A549 (cell line): ENCODE data around the gene NOXO1. TPM values are rescaled to one million over a fixed set of nuclear protein-coding genes. Genes with fewer than 3 reads are reported as not detected.

ENCODE experiments used
- ATAC-seq, 2 experiments: fragments of 200-7000 bp in 1 of 2; fragments of >200 bp in 1 of 2; cut with Nextera tagmentation in 1 of 2; cut with Tn5 transposase in 1 of 2; 3 replicates each; pipeline versions ENCODE4 v1.8.0 to v1.9.1; 2018 to 2020; ENCODE audit warnings: mild to moderate bottlenecking in 1 of 2, moderate library complexity in 1 of 2
- CTCF ChIA-PET: fragments of 300-600 bp; sonication (Branson Sonifier 250); formaldehyde crosslinking; extraction: SDS; loops from one replicate; lab custom pipeline; 2021; ENCODE audit warnings: antibody characterized with exemption, inconsistent platforms; lab: Yijun Ruan, JAX
- POLR2A ChIA-PET: fragments of 350-600 bp; formaldehyde crosslinking; extraction: SDS; loops from one replicate; lab custom pipeline; 2021; ENCODE audit warnings: antibody characterized with exemption, inconsistent platforms; lab: Yijun Ruan, JAX
- DNase-seq, 2 experiments: peaks; one replicate each; pipeline versions ENCODE4 v3.0.0 to v3.0.0-alpha.2; 2011 to 2016; ENCODE audit warnings: low read depth in 1 of 2, low spot score in 1 of 2
- FAIRE-seq: peaks from 2 replicates; lab custom pipeline; 2011; peaks lifted over from hg19 to GRCh38; lab: Jason Lieb, UNC
- H3K27ac ChIP-seq, 2 experiments: fragments of >200 bp; sonication (Bioruptor Twin); formaldehyde crosslinking; 3 replicates each; pipeline ENCODE4 v1.5.1; 2016 to 2017
- H3K4me1 ChIP-seq: fragments of >200 bp; sonication (Bioruptor Twin); formaldehyde crosslinking; 3 replicates; pipeline ENCODE4 v1.6.1; 2016
- H3K4me2 ChIP-seq: fragments of >200 bp; sonication (Bioruptor Twin); formaldehyde crosslinking; 3 replicates; pipeline ENCODE4 v1.6.1; 2016
- H3K4me3 ChIP-seq: fragments of >200 bp; sonication (Bioruptor Twin); formaldehyde crosslinking; 3 replicates; pipeline ENCODE4 v1.5.1; 2016
- H3K9me3 ChIP-seq: fragments of >200 bp; sonication (Bioruptor Twin); formaldehyde crosslinking; 3 replicates; pipeline ENCODE4 v1.6.1; 2016
- CBX2 ChIP-seq: fragments of 200-600 bp; sonication (generic); IDR thresholded peaks from 2 replicates; pipeline ENCODE4 v1.6.1; 2016; ENCODE audit warnings: low read depth, mild to moderate bottlenecking, borderline replicate concordance
- EHMT2 ChIP-seq: fragments of 200-600 bp; sonication (generic); IDR thresholded peaks from 2 replicates; pipeline ENCODE4 v1.6.1; 2016; ENCODE audit warnings: antibody characterized with exemption, low read depth, mild to moderate bottlenecking, moderate library complexity
- FOSB ChIP-seq: fragments of 250-450 bp; sonication (Bioruptor Pico); IDR thresholded peaks from 2 replicates; pipeline ENCODE4 v1.5.0; 2020; ENCODE audit warnings: mild to moderate bottlenecking, moderate library complexity
- HDAC2 ChIP-seq: fragments of 200-600 bp; sonication (generic); IDR thresholded peaks from 2 replicates; pipeline ENCODE4 v1.6.1; 2016
- HEYL ChIP-seq: fragments of 250-450 bp; sonication (Bioruptor Pico); IDR thresholded peaks from 2 replicates; pipeline ENCODE4 v1.8.0; 2021; ENCODE audit warnings: mild to moderate bottlenecking, moderate library complexity
- HOXB13 ChIP-seq: fragments of 250-450 bp; sonication (Bioruptor Pico); IDR thresholded peaks from 2 replicates; pipeline ENCODE4 v1.5.0; 2020; ENCODE audit warnings: low read depth, mild to moderate bottlenecking, moderate library complexity
- HOXB5 ChIP-seq: fragments of 250-450 bp; sonication (Bioruptor Pico); IDR thresholded peaks from 2 replicates; pipeline ENCODE4 v1.5.0; 2020; ENCODE audit warnings: mild to moderate bottlenecking, moderate library complexity
- NR3C1 ChIP-seq: fragments of >200 bp; sonication (Bioruptor Twin); formaldehyde crosslinking; IDR thresholded peaks from 3 replicates; pipeline ENCODE4 v1.6.1; 2017
- RAD21 ChIP-seq, 2 experiments: fragments of >200 bp in 1 of 2; sonication (Bioruptor Twin) in 1 of 2; formaldehyde crosslinking in 1 of 2; IDR thresholded peaks in 1 of 2; conservative IDR thresholded peaks in 1 of 2; 2 replicates in 1 of 2; 3 replicates in 1 of 2; pipeline ENCODE4 v1.6.1; 2012 to 2018; ENCODE audit warnings: inconsistent platforms in 1 of 2
- RCOR1 ChIP-seq: fragments of 150-350 bp; IDR thresholded peaks from 2 replicates; pipeline ENCODE4 v1.6.1; 2014; ENCODE audit warnings: antibody characterized with exemption, low read length, low read depth
- SREBF2 ChIP-seq: fragments of 450-650 bp; IDR thresholded peaks from 2 replicates; pipeline ENCODE4 v1.6.1; 2014; ENCODE audit warnings: mild to moderate bottlenecking, moderate library complexity
- ZC3H11A ChIP-seq: fragments of 450-650 bp; IDR thresholded peaks from 2 replicates; pipeline ENCODE4 v1.6.1; 2014; ENCODE audit warnings: antibody characterized with exemption, mild to moderate bottlenecking
- ZSCAN20 ChIP-seq: fragments of 250-450 bp; sonication (Bioruptor Pico); IDR thresholded peaks from 2 replicates; pipeline ENCODE4 v1.8.0; 2022; ENCODE audit warnings: mild to moderate bottlenecking, moderate library complexity
- WGBS: methylation state at CpG from one replicate; pipeline ENCODE4 v1.1.6; 2017; ENCODE audit errors: missing lambda C conversion rate; 5-methylcytosine and 5-hydroxymethylcytosine counted together
- polyA minus RNA-seq: library from RNA; depleted of rRNA, polyadenylated mRNA; stranded (reverse); fragments of >200 nt; gene quantifications from 2 replicates; pipeline ENCODE4 v1.2.3, GENCODE V29; 2011; rRNA and poly(A)+ RNA removed
- polyA plus RNA-seq, 4 experiments: library from polyadenylated mRNA; depleted of rRNA in 3 of 4; stranded (reverse); fragments of >200 nt; fragmentation: RNase III in 1 of 4; extraction: RNeasy Plus Mini Kit Qiagen cat#74134 plus additional on column Dnase treatment in 1 of 4; gene quantifications; 2 replicates in 3 of 4; 3 replicates in 1 of 4; pipeline ENCODE4 v1.2.3, GENCODE V29; 2011 to 2017
- TF ChIP-seq, protein P1 (sequence below): IDR thresholded peaks from 2 replicates; pipeline ENCODE4 v1.6.1; 2012
- TF ChIP-seq, protein P2 (sequence below): fragments of 200-600 bp; sonication (generic); IDR thresholded peaks from 2 replicates; pipeline ENCODE4 v1.6.1; 2016; ENCODE audit warnings: antibody characterized with exemption, mild to moderate bottlenecking, moderate library complexity
- TF ChIP-seq, protein P3 (sequence below): fragments of >200 bp; sonication (Bioruptor Twin); formaldehyde crosslinking; IDR thresholded peaks from 3 replicates; pipeline ENCODE4 v1.6.1; 2016
- TF ChIP-seq, protein P4 (sequence below): IDR thresholded peaks from 2 replicates; pipeline ENCODE4 v1.6.1; 2012; ENCODE audit warnings: low read depth, borderline replicate concordance

Gene NOXO1, protein sequence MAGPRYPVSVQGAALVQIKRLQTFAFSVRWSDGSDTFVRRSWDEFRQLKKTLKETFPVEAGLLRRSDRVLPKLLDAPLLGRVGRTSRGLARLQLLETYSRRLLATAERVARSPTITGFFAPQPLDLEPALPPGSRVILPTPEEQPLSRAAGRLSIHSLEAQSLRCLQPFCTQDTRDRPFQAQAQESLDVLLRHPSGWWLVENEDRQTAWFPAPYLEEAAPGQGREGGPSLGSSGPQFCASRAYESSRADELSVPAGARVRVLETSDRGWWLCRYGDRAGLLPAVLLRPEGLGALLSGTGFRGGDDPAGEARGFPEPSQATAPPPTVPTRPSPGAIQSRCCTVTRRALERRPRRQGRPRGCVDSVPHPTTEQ
- polyA plus RNA-seq (2011; rRNA removed) (not detected in 2 replicates), polyA plus RNA-seq (2017; fragmentation: RNase III; extraction: RNeasy Plus Mini Kit Qiagen cat#74134 plus additional on column Dnase treatment) (0.25 to 0.32 TPM (median 0.26 TPM) in 3 replicates), polyA minus RNA-seq (not detected in 2 replicates)
- 0.11 and 0.16 TPM in 2 replicates for polyA plus RNA-seq (2012; cell fraction: cytosol; rRNA removed)
- 0.71 and 1.2 TPM in 2 replicates for polyA plus RNA-seq (2012; cell fraction: nucleus; rRNA removed)

DNA sequence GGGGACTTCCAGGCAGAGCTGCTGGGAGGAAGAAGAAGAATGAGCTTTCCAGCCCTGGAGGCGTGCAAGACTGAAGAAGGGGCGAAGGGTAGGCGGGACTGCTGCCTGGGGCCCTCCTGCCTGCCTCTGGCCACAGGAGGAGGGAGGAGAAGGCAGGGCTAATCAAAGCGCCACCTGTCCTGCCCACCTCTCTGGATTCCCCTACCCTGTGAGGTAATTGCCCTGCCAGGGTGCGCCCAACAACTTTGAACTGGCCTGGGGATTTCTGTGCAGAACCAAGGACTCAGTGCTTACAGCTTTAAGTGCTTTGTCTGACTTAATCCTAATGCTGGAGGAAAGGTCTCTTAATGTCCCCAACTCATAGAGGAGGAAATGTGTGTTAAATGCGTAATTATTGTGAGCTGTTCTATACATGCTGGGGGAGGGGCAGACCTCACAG is at the start of gene NOXO1:
NOXO1 (minus strand) TSS at position 72 of the 439 bp plus-strand sequence. CDS start 290 bp downstream, outside the sequence.
- ChIA-PET CTCF (interaction anchor here (1.3 to 19.7 kb wide), 2 partner anchors 9 to 23 kb away, joined by 3 to 196 read pairs; partner anchors contain the start of genes TBL3 and ZNF598), POLR2A (interaction anchor here (1.1 to 5.4 kb wide), 3 partner anchors 10 to 16 kb away, joined by 3 to 50 read pairs (median 13); partner anchors contain the start of genes RPS2 and TBL3)
- H3K4me3 ChIP-seq, result no peak within 1 kb of the TSS
- H3K27ac ChIP-seq, result peak within 1 kb of the TSS in 1 of 2 experiments; percentile 13; a peak in 1 of 6 replicates
- H3K4me2 ChIP-seq, result no peak within 1 kb of the TSS
- H3K4me1 ChIP-seq, result peaks cover 26% of the 10 kb centered on the region
- WGBS, result 80% methylated on average over 6 of the region's 6 CpGs
- FAIRE-seq, result no peak
- H3K9me3 ChIP-seq, result no peaks in the 10 kb centered on the region
- no peak for DNase-seq
- no peak for ATAC-seq
- no peak for TF ChIP-seq HOXB13 (CRISPR knock-in tag)
- TF ChIP-seq, protein P1, sequence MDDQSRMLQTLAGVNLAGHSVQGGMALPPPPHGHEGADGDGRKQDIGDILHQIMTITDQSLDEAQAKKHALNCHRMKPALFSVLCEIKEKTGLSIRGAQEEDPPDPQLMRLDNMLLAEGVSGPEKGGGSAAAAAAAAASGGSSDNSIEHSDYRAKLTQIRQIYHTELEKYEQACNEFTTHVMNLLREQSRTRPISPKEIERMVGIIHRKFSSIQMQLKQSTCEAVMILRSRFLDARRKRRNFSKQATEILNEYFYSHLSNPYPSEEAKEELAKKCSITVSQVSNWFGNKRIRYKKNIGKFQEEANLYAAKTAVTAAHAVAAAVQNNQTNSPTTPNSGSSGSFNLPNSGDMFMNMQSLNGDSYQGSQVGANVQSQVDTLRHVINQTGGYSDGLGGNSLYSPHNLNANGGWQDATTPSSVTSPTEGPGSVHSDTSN, result 0 out of 2 replicates have a peak, but pooled peaks have one; percentile 43

DNA sequence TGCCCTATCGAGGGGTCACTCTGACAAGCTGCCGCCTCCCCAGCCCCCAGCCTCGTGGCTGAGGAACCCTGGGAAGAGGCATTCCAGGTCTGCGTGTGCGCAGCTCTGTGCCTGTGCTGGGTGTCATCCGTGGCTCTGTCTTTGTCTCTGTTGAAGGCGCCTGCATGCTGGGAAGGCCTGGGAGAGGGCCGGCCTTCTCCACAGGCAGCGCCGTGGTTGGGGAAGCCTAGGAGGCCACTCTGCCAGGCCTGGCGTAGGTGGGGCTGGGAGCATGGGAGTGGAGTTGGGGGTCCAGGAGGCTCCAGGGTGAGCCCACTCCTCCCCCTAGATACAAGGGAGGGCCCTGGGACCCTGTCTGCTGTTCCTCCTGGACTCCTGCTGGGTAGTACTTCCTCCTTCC is 48.8 kb upstream of the NOXO1 start:
- TF ChIP-seq EHMT2 (no peak), FOSB (CRISPR knock-in tag) (no peak), RCOR1 (no peak), HDAC2 (no peak), HOXB5 (no peak)
- TF ChIP-seq, protein P2, sequence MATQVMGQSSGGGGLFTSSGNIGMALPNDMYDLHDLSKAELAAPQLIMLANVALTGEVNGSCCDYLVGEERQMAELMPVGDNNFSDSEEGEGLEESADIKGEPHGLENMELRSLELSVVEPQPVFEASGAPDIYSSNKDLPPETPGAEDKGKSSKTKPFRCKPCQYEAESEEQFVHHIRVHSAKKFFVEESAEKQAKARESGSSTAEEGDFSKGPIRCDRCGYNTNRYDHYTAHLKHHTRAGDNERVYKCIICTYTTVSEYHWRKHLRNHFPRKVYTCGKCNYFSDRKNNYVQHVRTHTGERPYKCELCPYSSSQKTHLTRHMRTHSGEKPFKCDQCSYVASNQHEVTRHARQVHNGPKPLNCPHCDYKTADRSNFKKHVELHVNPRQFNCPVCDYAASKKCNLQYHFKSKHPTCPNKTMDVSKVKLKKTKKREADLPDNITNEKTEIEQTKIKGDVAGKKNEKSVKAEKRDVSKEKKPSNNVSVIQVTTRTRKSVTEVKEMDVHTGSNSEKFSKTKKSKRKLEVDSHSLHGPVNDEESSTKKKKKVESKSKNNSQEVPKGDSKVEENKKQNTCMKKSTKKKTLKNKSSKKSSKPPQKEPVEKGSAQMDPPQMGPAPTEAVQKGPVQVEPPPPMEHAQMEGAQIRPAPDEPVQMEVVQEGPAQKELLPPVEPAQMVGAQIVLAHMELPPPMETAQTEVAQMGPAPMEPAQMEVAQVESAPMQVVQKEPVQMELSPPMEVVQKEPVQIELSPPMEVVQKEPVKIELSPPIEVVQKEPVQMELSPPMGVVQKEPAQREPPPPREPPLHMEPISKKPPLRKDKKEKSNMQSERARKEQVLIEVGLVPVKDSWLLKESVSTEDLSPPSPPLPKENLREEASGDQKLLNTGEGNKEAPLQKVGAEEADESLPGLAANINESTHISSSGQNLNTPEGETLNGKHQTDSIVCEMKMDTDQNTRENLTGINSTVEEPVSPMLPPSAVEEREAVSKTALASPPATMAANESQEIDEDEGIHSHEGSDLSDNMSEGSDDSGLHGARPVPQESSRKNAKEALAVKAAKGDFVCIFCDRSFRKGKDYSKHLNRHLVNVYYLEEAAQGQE, result no peak
- Histone ChIP-seq H3K4me2 (no peak overlapping the region), H3K27ac (peak overlapping the region in 1 of 2 experiments; percentile 56; a peak in 3 of 6 replicates), H3K4me1 (peaks cover 38% of the 10 kb centered on the region), H3K4me3 (no peak overlapping the region), H3K9me3 (no peaks in the 10 kb centered on the region)
- ChIA-PET POLR2A (interaction anchor here (0.7 to 1.0 kb wide), 2 partner anchors 18 to 125 kb away, joined by 5 to 9 read pairs; partner anchors contain the start of genes NTHL1, TRAF7 and TSC2), CTCF (interaction anchor here (0.8 to 5.9 kb wide), 8 partner anchors 10 to 117 kb away, joined by 3 to 25 read pairs (median 10); no protein-coding TSS in a partner anchor)
- 85% methylated on average over 6 of the region's 11 CpGs for WGBS
- FAIRE-seq, result no peak
- no peak for ATAC-seq
- DNase-seq, result no peak

DNA sequence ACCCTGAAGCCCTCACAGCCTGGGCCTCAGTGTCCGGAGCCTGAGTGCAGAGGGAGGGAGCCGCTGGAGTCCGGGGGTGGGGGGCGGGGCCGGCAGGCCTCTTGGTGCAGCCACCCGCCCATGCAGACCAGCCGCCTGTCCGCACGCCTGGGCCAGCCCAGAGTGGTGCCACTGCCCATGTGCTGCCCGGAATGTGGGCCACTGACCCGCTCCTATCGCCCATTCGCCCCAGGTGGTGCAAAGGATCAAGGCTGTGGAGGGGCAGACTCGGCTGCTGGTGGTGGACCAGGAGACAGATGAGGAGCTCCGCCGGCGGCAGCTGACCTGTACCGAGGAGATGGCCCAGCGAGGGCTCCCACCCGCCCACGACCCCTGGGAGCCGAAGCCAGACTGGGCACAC is 48.1 kb upstream of the NOXO1 start:
- ChIA-PET CTCF (interaction anchor here (0.8 to 5.9 kb wide), 8 partner anchors 11 to 118 kb away, joined by 3 to 25 read pairs (median 10); no protein-coding TSS in a partner anchor), POLR2A (interaction anchor here (0.7 to 1.0 kb wide), 2 partner anchors 18 to 126 kb away, joined by 5 to 9 read pairs; partner anchors contain the start of genes NTHL1, TRAF7 and TSC2)
- H3K4me3 ChIP-seq, result no peak overlapping the region
- no peak for ATAC-seq
- DNase-seq, result no peak
- H3K9me3 ChIP-seq, result no peaks in the 10 kb centered on the region
- peaks cover 33% of the 10 kb centered on the region for H3K4me1 ChIP-seq
- no peak for FAIRE-seq
- WGBS, result 98% methylated on average over 8 of the region's 22 CpGs
- no peak overlapping the region for H3K4me2 ChIP-seq
- TF ChIP-seq, protein P3, sequence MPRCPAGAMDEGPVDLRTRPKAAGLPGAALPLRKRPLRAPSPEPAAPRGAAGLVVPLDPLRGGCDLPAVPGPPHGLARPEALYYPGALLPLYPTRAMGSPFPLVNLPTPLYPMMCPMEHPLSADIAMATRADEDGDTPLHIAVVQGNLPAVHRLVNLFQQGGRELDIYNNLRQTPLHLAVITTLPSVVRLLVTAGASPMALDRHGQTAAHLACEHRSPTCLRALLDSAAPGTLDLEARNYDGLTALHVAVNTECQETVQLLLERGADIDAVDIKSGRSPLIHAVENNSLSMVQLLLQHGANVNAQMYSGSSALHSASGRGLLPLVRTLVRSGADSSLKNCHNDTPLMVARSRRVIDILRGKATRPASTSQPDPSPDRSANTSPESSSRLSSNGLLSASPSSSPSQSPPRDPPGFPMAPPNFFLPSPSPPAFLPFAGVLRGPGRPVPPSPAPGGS, result no peak
- no peak for TF ChIP-seq ZC3H11A
- no peak for TF ChIP-seq HOXB13 (CRISPR knock-in tag)
- TF ChIP-seq, protein P1, result no peak
- no peak for TF ChIP-seq FOSB (CRISPR knock-in tag)
- no peak for TF ChIP-seq HOXB5
- no peak for TF ChIP-seq SREBF2
- TF ChIP-seq CBX2, result no peak
- TF ChIP-seq, protein P4, sequence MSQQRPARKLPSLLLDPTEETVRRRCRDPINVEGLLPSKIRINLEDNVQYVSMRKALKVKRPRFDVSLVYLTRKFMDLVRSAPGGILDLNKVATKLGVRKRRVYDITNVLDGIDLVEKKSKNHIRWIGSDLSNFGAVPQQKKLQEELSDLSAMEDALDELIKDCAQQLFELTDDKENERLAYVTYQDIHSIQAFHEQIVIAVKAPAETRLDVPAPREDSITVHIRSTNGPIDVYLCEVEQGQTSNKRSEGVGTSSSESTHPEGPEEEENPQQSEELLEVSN, result no peak
- no peak for TF ChIP-seq HEYL (CRISPR knock-in tag)
- TF ChIP-seq HDAC2, result no peak
- TF ChIP-seq ZSCAN20 (CRISPR knock-in tag), result no peak
- no peak for TF ChIP-seq NR3C1
- TF ChIP-seq RAD21 (conservative IDR thresholded peaks at IDR 0.05 in 1 of 2, IDR thresholded peaks at IDR 0.05 in 1 of 2), result no peak
- H3K27ac ChIP-seq, result peak overlapping the region in 1 of 2 experiments; percentile 56; a peak in 2 of 6 replicates
